ENCODE data around the gene MYMK.

MYMK gene

DNA sequence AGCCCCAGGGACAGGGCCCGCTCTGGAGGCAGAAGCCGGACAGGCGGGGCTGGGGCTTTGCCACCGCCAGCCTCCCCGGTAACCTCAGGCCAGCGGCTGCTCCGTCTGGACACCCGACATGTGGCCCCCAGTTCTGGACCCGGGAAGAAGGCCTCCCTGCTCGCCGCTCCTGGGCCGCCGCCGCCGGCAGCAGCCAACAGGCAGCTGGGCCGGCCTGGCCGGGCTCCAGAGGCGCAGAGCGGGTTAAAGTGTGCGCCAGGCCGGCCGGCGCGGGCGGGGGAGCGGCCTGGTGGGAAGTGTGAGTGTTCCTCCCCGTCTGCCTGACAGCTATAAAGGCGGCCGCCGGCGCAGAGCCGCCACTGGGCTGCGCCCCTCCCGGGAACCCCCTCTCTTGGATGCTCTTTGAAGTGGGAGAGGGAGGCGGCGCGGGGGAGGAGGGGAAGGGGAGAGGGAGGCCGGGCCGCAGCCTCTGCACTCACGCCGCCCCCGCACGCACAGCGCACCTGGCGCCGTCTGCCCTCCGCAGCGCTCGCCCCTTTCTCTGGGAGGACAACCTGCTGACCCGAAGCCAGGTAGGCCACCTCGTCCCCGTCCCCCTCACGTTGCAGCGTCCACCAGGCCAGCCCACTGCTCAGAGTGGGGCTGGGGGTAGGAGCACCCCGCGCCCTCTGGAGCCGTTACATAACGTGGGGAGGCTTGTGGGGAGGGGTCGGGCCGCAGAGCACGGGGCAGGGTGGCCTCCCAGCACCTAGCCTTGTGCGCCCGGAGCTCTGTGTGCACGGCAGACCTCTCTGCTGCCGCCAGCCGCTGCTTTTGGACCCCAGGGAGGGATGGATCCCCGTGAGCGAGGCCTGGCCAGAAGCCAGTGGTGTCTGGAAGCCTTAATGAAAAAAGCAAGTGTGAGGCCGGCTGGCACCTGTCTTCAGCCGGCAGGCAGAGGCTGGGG lies 9.9 kb upstream of the MYMK start, which contains the start of gene ADAMTSL2:
TSS of gene ADAMTSL2 (plus strand) at position 359 of the 946 bp plus-strand sequence. CDS start 2,009 bp downstream, outside the sequence.
- DNase-seq, result peak; percentile 15

DNA sequence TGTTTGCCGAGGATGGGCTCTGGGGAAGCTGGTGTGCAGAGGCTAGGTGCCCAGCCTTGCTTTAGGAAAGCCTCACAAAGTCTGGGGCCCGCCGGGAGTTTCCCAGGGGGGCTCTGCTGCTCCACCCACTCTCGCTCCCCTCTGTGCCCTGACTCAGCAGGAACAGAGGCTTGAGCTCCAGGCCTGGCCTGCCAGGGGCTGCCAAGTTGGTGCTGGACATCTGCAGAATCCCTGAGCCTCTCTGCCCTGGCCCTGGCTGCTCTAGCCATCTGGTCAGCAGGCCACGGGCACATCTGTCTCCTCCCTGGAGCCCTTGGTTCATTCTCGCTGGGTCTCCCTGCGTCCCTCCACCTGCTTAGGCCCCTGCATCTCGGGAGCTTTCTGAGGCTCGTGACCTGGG lies 9.1 kb upstream of the MYMK start:
- DNase-seq, result no peak

DNA sequence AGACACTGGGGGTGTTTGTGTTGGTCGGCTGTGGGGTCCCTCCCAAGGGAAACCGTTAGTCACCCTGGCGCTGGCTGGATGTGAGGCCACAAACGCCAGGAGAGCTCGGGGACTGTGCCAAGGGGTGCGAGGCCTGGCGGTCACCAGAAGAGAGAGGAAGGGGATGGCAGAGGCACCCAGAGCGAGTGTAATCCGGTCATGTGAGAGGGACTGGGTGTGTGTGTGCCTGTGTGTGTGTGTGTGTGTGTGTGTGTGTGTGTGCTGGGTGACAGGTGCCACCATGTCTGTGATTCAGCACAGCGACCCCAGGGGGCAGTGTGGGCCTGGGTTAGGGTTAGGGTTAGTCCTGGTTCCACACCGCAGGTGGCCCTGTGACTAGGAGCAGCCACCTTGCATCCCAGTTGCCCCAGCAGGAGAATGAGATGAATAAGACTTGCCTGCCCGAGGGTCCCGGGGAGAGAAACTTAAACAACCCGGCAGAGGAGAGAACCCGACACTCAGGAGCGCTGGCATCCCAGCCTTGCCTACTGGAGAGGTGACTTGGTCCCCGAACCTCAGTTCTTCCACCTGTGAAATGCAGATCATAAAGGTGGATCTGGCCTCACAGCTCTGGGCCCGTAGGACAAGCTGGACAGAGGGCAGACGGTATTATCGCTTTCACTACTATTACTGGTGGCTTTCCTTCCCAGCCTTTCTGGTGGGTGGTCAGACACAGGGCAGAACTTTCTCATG lies 8.3 kb upstream of the MYMK start:
- DNase-seq, result peak; percentile 61

DNA sequence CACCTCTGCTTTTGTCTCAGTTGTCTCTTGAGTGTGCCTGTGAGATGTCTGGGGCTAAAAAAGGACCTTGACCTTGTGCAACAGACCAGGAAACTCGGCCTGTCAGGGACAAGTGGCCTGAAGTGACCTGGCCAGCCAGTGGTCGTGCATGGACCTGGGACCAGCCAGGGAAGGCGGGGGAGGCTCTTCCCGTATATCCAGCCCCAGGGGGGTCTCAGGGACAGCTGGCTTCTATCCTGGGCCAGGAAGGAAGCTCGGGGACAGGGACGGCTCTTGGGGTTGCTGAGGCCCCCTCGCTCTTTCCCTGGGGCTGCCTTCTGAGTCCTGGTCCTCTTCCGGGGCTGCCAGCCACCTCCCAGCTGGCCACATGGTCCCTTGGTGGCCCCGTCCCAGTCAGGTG lies 6.5 kb upstream of the MYMK start:
- DNase-seq, result no peak

DNA sequence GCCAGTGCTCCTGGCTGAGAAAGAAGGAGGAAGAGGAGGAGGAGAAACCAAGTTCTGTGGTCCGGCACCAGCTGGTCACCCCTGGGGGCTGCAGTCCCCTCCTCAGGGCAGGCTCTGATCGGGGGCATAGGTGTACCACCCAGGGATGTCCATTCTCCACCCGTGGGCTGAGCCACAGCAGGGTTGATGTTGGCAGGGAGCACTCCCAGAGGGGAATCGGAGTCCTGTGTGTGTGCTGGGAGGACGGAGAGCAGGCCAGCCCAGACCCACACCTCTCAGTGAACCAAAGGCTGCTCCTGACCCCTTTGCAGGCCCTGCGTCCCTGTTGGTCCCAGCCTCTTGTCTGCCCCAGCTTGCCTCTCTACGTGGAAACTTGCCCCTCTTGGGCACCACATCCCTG lies 5.1 kb upstream of the MYMK start:
- DNase-seq, result no peak

DNA sequence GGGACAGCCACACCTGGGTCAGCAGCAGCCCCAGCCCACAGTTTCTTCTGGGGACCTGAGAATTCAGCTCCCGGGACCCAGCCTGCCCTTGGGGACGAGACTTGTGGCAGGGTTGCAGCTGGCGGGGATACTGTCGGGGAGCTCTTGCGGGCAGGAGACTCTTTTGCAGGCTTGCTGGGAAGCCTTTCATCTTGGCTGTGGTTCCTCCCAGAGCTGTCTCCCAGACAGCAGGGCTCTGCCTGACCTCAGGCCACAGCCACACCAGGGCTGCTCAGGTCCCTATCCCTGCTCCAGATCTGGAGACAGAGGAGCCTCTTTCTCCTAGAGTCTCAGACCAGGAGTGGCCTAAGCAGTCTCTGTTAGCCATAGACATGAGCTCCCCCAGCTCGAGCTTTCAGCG lies 4.7 kb upstream of the MYMK start:
- DNase-seq, result no peak

DNA sequence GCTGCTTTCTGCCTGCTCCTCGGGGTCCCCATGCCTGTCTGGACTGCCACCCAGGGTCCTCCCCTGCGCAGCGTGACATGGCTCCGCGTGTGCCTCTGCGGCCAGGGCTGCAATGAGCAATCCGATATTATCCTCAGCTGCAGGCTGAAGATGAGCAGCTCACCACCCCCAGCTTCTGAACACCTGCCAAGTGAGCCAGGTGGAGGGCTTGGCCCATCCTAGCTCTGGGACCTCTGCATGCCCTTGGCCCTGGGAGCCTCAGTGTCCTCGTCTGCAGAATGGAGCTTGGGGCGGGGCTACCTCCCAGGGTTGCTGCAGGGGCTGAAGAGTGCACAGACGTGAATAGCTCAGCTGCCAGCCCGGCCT lies 4.1 kb upstream of the MYMK start:
- no peak for DNase-seq

DNA sequence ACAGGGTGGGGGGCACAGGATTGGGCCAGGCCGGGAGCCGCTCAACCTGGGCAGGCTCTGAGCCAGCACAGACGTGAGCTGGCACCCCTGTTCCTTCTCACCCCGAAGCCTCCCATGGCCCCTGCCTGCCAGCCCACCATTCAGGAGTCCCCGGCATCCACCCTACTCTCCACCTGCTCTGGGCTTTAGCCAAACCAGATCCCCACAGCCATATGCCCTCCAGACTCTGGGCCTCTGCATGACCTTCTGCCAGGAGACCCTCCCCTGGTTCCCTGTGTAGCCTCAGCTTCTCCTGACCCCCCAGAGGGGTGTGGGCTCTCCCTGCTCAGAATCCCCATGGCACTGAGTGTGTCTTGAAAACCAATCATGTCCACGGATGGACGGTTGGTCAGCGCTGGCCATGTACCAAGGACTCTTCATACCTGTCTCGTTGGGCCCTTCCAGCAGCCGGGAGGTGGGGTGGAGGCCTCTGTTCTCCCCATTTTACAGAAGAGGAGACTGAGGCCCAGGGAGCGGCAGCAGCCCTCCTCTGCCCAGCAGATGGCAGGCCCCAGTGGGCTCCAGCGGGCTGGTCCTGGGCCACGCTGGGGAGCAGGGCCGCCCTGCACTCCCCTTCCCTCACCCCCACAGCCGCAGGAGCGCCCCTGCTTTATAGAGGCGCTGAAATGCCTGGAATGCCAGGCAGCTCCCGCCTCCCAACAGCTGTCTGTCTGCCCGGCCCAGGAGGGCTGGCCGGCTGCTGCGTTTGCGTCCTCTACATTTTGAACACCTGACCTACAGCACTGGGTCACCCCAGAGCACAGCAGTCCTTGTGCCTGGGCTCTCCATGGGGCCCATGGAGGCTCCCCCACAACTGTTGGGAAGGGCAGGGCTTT lies 3.5 kb upstream of the MYMK start:
- DNase-seq, result no peak

DNA sequence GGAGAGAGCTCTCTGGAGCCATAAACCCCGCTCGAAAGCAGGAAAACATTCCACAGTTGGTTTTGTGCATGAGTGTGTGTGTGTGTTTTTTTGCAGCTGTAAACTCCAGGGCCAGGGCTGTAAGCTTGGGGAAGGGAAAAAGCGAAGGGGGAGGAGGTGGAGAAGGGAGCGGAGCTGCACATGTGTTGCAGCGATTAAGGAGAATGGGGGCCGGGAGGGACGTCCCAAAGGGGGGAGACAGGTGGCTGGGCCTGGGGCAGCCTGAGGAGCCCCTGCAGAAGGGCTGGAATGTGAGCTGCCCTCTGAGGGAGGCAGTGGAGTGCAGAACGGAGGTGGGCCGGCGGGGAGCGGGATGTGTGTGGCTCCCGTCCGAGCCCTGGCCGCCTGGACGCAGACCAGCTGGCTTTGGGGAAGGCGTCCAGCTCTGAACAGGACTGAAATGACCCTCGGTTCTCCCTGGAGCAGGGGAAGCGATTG lies 2.7 kb upstream of the MYMK start:
- no peak for DNase-seq

DNA sequence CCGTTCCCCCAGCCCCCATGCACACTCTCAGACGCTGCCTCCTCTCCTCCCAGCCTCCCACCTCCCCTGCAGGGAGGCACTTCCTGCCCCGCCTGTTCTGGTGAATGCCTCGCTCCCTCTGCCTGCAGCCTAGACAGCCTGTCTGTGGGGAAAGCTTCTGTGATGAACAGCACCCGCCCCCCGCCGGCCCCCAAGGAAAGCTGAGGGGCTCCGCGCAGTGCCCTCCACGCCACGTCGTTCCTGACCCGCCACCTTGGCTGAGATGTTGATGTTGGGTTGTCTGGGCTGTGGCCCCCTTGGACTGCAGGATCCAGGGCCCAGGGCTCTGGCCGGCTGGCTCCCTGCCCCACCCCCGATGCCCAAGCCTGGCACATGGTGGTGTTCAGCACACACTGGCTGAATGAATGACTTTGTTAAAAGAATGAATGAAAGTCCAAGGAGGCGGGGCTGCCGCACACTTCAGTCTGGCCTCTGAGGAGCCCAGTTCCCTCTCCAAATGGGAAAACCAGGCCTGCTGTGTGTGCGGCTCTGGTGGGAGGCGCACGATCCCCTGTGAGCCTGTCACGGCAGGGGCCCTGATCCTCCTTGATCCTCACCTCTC lies 2.1 kb upstream of the MYMK start:
- no peak for DNase-seq

DNA sequence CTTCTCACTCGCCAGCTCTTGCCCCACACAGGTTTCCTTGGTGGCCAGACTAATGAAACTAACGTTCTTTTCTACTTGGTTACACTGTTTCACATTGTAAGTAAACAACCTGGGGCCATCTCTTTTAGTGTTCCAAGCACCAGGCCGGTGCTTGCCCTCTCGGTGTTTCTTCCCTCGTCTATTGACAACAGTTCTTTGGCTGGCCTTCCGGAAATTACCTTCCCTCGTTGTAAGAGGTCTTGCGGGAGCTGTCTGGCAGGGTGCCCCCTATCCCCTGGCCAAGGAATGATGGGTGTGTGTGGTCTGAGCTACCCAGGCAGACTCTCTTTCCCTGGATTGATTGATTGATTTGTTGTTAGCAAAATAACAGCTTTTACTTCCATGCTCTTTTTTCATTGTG lies 918 bp upstream of the MYMK start:
- no peak for DNase-seq

DNA sequence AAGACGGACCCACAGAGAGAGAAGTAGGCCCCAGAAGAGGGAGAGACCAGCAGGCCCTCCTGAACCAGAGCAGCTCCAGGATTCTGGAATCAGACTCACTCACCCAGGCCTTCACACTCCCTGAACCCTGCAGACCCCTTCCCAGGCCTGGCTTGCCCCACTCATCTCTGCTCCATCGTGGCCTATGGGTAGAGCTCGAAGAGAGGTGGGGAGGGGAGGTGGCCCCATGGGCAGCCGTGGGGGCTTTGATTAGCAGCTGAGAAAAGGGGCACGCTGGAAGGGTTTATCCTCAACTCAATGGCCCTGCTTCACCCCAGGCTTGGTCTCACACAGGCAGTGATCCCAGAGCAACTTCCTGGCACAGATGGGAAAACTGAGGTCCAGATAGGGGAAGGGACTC lies 613 bp downstream of the MYMK start:
- DNase-seq, result no peak

DNA sequence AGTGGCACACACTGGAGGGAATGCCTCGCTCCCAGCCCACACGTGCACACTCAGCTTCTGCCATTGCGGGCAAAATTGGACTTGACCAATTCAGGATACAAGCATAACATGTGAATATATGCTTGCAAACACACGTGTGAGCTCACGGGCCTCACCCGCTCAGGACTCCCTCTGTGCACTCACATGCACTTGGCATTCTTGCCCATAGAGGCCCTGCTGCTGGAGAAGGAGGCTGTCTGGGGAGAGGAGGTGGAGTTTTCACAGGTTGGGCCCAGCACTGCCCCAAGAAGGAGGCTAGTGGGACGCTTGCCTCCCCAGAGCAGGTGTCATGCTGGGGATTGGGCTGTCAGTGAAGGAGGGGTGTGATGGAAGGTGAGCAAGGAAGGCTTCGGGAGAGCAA lies 1.7 kb downstream of the MYMK start:
- DNase-seq, result no peak

DNA sequence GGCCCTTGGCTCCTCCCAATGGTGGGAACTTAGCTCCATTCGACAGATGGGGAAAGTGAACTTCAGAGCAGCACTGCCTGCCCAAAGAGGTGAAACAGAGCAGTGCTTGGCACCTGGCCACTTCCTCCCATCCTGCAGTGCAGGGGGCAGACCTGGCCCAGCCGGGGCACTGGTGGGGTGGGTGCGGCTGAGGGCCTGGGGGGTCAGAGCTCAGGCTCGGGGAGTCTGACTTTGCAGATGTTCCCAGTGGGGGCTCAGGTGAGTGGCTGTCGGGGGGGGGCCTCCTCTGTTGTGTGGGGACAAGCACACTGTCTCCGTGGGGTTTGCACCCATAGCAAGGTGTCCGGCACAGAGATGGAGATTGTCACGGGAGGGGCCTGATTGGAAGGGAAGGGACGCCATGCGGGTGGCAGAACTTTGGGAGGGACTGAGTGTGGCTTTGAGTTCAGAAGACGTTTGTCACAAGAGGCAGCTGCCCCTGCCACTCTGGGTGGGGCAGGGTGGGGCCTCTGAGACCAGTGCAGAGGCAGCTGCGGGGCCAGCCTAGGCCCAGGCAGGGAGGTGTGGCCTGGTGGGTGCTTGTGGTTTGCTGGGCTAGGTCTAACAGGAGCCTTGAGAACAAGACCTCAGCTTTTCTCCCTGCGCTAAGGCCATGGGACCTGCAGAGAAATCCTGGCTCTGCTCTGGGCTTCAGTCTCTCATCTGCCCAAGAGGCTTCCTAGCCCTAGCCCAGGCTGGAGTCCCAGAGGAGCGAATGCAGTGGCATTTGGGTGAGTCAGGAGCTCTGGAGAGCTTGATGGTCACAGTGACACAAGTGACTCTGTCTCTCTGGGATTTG lies 2.5 kb downstream of the MYMK start:
- DNase-seq, result no peak

DNA sequence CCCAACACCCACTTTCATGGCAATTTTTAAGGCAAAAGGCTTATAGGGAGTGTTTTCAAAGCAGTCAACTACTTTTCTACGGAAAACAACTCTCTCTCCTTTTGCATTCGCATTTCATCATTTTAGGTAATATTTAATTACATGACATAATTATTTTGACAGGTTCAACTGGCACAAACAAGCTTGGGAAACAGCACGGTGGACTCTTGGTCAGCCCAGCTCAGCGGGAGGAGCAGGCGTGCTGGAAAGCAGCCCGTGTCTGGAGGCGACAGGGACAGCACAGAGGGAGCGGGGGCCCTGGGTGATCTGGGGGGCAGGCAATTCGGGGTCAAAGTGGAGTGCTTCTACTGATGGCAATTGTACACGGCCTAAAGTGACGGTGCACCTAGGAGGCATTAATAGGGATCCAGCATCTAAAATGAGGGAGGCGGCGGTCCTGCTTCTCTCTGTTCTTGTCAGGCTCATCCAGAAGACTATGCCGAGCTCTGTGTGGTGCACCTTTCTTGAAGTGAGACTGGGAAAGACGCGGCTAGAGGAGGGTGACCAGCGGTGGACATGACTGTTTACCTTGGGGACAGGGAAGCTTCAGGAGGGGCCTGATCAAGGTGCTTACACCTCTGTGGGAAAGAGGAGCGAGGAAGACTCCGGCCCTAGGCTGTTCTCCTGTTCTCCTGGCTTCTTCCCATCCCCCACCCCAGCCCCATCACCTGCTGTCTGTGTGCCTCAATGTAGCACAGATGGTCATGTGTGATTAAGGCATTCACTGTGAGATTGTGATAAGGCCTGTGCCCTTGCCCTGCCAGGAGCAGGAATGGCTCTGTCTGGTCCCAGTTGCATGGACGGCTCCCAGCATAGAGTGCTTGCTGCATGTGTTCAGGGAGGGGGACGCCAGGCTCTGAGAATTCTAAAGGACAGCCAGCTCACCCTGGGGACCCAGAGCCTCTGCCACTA lies 3.4 kb downstream of the MYMK start:
- DNase-seq, result no peak

DNA sequence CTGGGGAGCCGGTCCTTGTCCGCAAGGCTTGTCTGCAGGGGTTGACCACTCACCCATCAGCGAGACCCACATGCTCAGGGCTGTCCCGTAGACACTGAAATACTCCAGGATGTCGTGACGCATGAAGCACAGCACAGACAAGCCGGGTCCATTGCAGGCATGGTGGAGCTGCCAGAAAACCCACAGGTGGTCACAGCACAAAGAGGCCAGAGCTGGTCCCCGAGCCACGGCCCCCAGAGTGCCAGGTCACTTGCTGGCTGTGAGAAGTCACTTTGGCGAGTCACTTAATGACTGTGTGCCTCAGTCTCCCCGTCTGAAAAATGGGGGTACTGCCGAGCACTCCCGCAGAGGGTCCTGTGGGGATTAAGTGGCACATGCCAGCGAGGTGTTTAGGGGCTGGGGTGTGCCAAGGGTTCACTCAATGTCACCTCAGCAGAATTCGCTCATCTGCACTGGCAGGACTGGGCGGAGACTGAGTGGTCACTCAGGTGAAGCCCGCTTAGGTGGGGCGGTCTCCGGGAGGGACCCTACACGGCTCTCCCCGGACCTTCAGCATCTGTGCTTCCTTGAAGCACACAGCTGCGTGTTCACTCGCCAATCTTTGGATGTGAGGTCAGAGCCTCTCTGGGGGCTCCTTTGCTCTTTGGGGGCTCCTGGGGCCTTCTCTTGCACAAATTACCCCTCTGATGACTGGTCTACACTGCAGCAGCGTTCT lies 4.5 kb downstream of the MYMK start:
- no peak for DNase-seq

DNA sequence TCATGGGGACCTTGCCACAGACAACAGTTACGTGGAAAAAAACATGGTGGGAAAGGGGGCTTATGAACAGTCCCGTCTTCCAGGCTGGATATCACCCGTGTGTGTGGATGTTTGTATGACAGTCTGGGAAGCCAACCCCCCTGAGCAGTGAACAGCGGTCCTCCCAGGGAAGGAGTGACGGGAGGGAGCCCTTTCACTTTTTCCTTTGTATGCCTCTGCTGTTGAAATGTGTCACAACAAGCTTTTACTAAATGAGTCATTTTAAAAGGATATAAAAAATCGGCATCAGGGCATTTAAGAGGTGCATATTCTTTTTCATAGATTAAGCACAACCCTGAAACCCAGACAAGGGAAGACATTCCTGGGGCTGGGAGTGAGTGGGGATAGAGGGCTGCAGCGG lies 5.1 kb downstream of the MYMK start:
- no peak for DNase-seq

DNA sequence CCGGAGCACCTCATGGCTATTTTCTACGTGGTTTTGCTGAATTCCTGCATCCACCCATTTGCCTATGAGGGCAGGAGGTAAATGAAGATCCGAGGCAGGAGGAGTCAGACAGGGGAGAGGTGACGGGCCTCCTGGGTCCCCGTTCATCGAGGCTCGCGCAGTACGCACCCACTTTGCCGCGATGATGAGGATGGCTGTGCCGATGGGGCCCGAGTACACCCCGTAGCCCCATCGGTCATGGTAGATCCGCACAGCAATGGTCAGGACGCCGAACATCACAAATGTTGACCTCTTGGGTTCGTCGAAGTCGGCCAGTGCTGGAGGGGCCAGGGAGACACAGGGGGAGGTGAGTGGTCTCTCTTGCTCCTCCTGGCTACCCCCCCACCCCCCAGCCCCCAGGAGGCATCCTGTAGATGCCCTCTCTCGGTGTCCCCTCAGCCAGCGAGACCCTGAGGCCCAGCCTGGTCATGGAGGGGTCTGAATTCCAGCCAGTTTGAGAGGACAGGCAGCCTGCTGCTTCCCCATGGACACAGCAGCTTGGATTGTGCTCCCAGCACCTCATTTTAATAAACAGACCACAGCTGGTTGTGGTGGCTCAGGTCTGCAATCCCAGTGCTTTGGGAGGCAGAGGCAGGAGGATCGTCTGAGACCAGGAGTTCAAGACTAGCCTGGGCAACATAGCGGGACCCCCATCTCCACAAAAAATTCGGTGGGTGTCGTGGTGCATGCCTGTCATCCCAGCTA lies 5.9 kb downstream of the MYMK start:
- no peak for DNase-seq

DNA sequence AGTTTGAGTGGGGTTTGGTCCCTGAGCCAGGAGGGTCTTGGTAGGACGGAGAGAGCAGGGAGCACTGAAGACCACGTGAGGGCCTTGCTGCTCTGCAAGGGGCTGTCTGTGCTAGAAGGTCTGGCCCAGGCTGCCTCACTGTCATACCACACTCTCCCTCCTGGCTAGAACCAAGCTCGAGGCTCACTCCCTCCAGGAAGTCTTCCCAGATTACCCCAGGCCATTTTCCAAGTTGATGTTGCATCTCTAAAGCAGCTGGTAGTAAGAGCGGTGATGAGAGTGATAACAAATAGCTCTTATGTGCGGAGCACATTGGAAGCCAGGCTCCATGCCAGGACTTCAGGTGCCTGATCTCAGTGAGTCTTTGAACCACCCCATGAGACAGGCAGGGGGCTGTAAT lies 6.6 kb downstream of the MYMK start:
- no peak for DNase-seq
